ENCODE measurements around the gene ZNF749.

DNA sequence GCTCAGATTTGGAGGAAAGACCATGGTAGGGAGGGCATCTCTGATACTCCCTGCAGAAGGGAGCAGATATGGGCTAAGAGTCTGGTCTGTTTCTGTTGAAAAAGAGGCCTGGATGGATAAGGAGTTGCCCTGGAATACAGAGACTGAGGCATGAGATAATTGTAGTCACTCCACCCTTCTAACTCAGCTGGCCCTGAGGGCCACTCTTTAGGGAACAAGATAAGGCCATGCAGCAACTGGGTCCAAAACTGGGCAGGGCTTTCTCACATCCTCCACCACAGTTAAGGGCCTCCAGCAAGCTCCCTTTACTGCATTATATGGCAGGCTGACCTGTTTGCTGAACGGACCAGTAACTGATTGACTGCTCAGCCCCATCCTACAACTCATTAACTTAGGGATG, 1.3 kb downstream of the ZNF749 start:
- TF ChIP-seq, protein P1, sequence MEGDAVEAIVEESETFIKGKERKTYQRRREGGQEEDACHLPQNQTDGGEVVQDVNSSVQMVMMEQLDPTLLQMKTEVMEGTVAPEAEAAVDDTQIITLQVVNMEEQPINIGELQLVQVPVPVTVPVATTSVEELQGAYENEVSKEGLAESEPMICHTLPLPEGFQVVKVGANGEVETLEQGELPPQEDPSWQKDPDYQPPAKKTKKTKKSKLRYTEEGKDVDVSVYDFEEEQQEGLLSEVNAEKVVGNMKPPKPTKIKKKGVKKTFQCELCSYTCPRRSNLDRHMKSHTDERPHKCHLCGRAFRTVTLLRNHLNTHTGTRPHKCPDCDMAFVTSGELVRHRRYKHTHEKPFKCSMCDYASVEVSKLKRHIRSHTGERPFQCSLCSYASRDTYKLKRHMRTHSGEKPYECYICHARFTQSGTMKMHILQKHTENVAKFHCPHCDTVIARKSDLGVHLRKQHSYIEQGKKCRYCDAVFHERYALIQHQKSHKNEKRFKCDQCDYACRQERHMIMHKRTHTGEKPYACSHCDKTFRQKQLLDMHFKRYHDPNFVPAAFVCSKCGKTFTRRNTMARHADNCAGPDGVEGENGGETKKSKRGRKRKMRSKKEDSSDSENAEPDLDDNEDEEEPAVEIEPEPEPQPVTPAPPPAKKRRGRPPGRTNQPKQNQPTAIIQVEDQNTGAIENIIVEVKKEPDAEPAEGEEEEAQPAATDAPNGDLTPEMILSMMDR (conservative IDR thresholded peaks at IDR 0.05; ENCODE audit: low read depth, low read length): no peak
- no peak for TF ChIP-seq EZH2phosphoT487 (IDR thresholded peaks at IDR 0.05; ENCODE audit: borderline replicate concordance, low read length)
- TF ChIP-seq EZH2 (IDR thresholded peaks at IDR 0.05; ENCODE audit: low read length, unreplicated experiment): no peak

All from PC-3 (cell line).